SK-N-SH (cell line): ENCODE results near the gene PAPOLG. TPM values are rescaled to one million over a fixed set of nuclear protein-coding genes. Genes with fewer than 3 reads are reported as not detected.
A peak's percentile ranks its signal among the peaks of the same experiment; 100 is the strongest.

Experiments used
- CTCF ChIA-PET: fragments of 300-600, 350-600 bp; formaldehyde crosslinking; extraction: SDS; loops from one replicate; lab custom pipeline; 2021; lab: Yijun Ruan, JAX
- POLR2A ChIA-PET: fragments of 350-600 bp; sonication (Branson Sonifier 250); formaldehyde crosslinking; extraction: SDS; loops from one replicate; lab custom pipeline; 2020; ENCODE audit warnings: antibody characterized with exemption, inconsistent platforms; lab: Yijun Ruan, JAX
- DNase-seq: peaks from one replicate; pipeline ENCODE4 v3.0.0; 2012
- H2AFZ ChIP-seq: fragments of 200-600 bp; sonication (generic); 2 replicates; pipeline ENCODE4 v1.8.1; 2016; ENCODE audit warnings: antibody characterized with exemption, mild to moderate bottlenecking, low read depth
- H3F3A ChIP-seq: fragments of 200-600 bp; sonication (generic); replicated peaks from 2 replicates; pipeline ENCODE3; 2016; ENCODE audit warnings: antibody characterized with exemption, mild to moderate bottlenecking; ENCODE audit not compliant: insufficient read depth
- H3K27ac ChIP-seq, 2 experiments: fragments of 200-500 bp in 1 of 2; fragments of 200-600 bp in 1 of 2; sonication (Bioruptor generic) in 1 of 2; sonication (generic), shearing (Covaris generic) in 1 of 2; 2 replicates each; pipeline versions ENCODE4 v1.5.1 to v1.6.1; 2014 to 2016; ENCODE audit warnings: low read depth in 2 of 2, inconsistent platforms in 1 of 2, low read length in 1 of 2, mild to moderate bottlenecking in 1 of 2, mixed read lengths in 1 of 2
- H3K27me3 ChIP-seq: fragments of 200-600 bp; sonication (generic), shearing (Covaris generic); 2 replicates; pipeline ENCODE4 v1.6.1; 2016; ENCODE audit warnings: mixed run types; ENCODE audit not compliant: insufficient read depth
- H3K36me3 ChIP-seq, 2 experiments: fragments of 200-500 bp in 1 of 2; fragments of 200-600 bp in 1 of 2; sonication (Bioruptor generic) in 1 of 2; sonication (generic) in 1 of 2; replicated peaks in 1 of 2; 2 replicates each; pipeline versions ENCODE3 to v1.5.1; 2014 to 2016; ENCODE audit warnings: low read length in 1 of 2, mild to moderate bottlenecking in 1 of 2; ENCODE audit not compliant: insufficient read depth in 2 of 2, control insufficient read depth in 1 of 2
- H3K4me1 ChIP-seq, 2 experiments: fragments of 200-500 bp in 1 of 2; fragments of 200-600 bp in 1 of 2; sonication (Bioruptor generic) in 1 of 2; sonication (generic), shearing (Covaris generic) in 1 of 2; 2 replicates each; pipeline versions ENCODE4 v1.5.1 to v1.6.1; 2014 to 2016; ENCODE audit warnings: low read depth in 1 of 2, low read length in 1 of 2, mixed run types in 1 of 2; ENCODE audit not compliant: insufficient read depth in 2 of 2, control insufficient read depth in 1 of 2
- H3K4me2 ChIP-seq: fragments of 200-600 bp; sonication (generic), shearing (Covaris generic); 2 replicates; pipeline ENCODE4 v1.6.1; 2017; ENCODE audit warnings: mixed run types
- H3K4me3 ChIP-seq, 2 experiments: fragments of 200-500 bp in 1 of 2; fragments of 200-600 bp in 1 of 2; sonication (Bioruptor generic) in 1 of 2; sonication (generic), shearing (Covaris generic) in 1 of 2; 2 replicates each; pipeline versions ENCODE4 v1.5.1 to v1.8.1; 2014 to 2016; ENCODE audit warnings: low read depth in 2 of 2, inconsistent platforms in 1 of 2, low read length in 1 of 2, mild to moderate bottlenecking in 1 of 2, mixed read lengths in 1 of 2, moderate library complexity in 1 of 2
- H3K79me2 ChIP-seq: fragments of 200-600 bp; sonication (generic); 2 replicates; pipeline ENCODE4 v1.8.1; 2017; ENCODE audit warnings: mild to moderate bottlenecking; ENCODE audit not compliant: insufficient read depth
- H3K9ac ChIP-seq: fragments of 200-600 bp; sonication (generic); 2 replicates; pipeline ENCODE4 v1.6.1; 2017; ENCODE audit warnings: mixed run types
- H3K9me2 ChIP-seq: fragments of 200-600 bp; sonication (generic); 2 replicates; pipeline ENCODE4 v1.6.1; 2017; ENCODE audit warnings: mixed run types
- H3K9me3 ChIP-seq: fragments of 200-600 bp; sonication (generic); 2 replicates; pipeline ENCODE4 v1.6.1; 2017; ENCODE audit warnings: mixed run types, mild to moderate bottlenecking, moderate library complexity
- H4K20me1 ChIP-seq: fragments of 200-600 bp; sonication (generic); 2 replicates; pipeline ENCODE4 v1.6.1; 2017; ENCODE audit warnings: mild to moderate bottlenecking, mixed run types; ENCODE audit not compliant: insufficient read depth
- ELF1 ChIP-seq: IDR thresholded peaks from 2 replicates; pipeline ENCODE4 v1.4.0; 2012
- EP300 ChIP-seq, 2 experiments: IDR thresholded peaks; 2 replicates each; pipeline versions ENCODE4 v1.4.0 to v1.6.1; 2012; ENCODE audit warnings: borderline replicate concordance in 1 of 2, low read depth in 1 of 2, low read length in 1 of 2
- EZH2phosphoT487 ChIP-seq: fragments of 200-600 bp; sonication (generic); IDR thresholded peaks from 2 replicates; pipeline ENCODE4 v1.6.1; 2017; ENCODE audit warnings: low read depth, mixed run types, mild to moderate bottlenecking, antibody characterized with exemption, moderate library complexity, borderline replicate concordance
- FOXJ3 ChIP-seq: sonication (generic); formaldehyde crosslinking; IDR thresholded peaks from 2 replicates; pipeline ENCODE4 v1.5.1; 2020; ENCODE audit warnings: mild to moderate bottlenecking, missing genetic modification reagents
- IRF3 ChIP-seq: fragments of 150-350 bp; IDR thresholded peaks from 2 replicates; pipeline ENCODE4 v1.6.1; 2016; ENCODE audit warnings: mild to moderate bottlenecking, low read depth, low read length
- JUND ChIP-seq: IDR thresholded peaks from 2 replicates; pipeline ENCODE4 v1.4.0; 2012
- MAX ChIP-seq: IDR thresholded peaks from 2 replicates; pipeline ENCODE4 v1.4.0; 2012; ENCODE audit warnings: low read depth
- MEF2A ChIP-seq: IDR thresholded peaks from 2 replicates; pipeline ENCODE4 v1.4.0; 2012; ENCODE audit warnings: low read depth, borderline replicate concordance
- MXI1 ChIP-seq: IDR thresholded peaks from 2 replicates; pipeline ENCODE4 v1.6.1; 2012; ENCODE audit warnings: mild to moderate bottlenecking, low read depth, low read length, improper control_type of control experiment
- NFIC ChIP-seq: IDR thresholded peaks from 2 replicates; pipeline ENCODE4 v1.4.0; 2012; ENCODE audit warnings: borderline replicate concordance
- POLR2AphosphoS5 ChIP-seq: IDR thresholded peaks from 2 replicates; pipeline ENCODE4 v1.6.1; 2012; ENCODE audit warnings: low read depth, low read length
- RCOR1 ChIP-seq: fragments of 150-350 bp; IDR thresholded peaks from 2 replicates; pipeline ENCODE4 v1.6.1; 2017; ENCODE audit warnings: antibody characterized with exemption, low read length
- REST ChIP-seq: IDR thresholded peaks from 2 replicates; pipeline ENCODE4 v1.6.1; 2012; ENCODE audit warnings: mild to moderate bottlenecking, low read depth, low read length, moderate library complexity
- RFX5 ChIP-seq: IDR thresholded peaks from 2 replicates; pipeline ENCODE4 v1.6.1; 2012; ENCODE audit warnings: mild to moderate bottlenecking, improper control_type of control experiment, low read length
- RXRA ChIP-seq: IDR thresholded peaks from 2 replicates; pipeline ENCODE4 v1.4.0; 2012; ENCODE audit warnings: low read depth, mild to moderate bottlenecking, borderline replicate concordance
- SIN3A ChIP-seq: IDR thresholded peaks from 2 replicates; pipeline ENCODE4 v1.6.1; 2012; ENCODE audit warnings: low read depth, mild to moderate bottlenecking, low read length, moderate library complexity, borderline replicate concordance
- SMC3 ChIP-seq: IDR thresholded peaks from 2 replicates; pipeline ENCODE4 v1.6.1; 2012; ENCODE audit warnings: low read depth, low read length, improper control_type of control experiment
- TAF1 ChIP-seq: IDR thresholded peaks from 2 replicates; pipeline ENCODE4 v1.6.1; 2012; ENCODE audit warnings: low read depth, mild to moderate bottlenecking, low read length, moderate library complexity, borderline replicate concordance
- TCF12 ChIP-seq: IDR thresholded peaks from 2 replicates; pipeline ENCODE4 v1.4.0; 2012
- YY1 ChIP-seq: IDR thresholded peaks from 2 replicates; pipeline ENCODE4 v1.4.0; 2012; ENCODE audit warnings: low read depth, mild to moderate bottlenecking
- WGBS: methylation state at CpG from one replicate; pipeline ENCODE4 v1.1.6; 2017; ENCODE audit warnings: low lambda C conversion rate; 5-methylcytosine and 5-hydroxymethylcytosine counted together
- polyA plus RNA-seq, 3 experiments: library from polyadenylated mRNA; depleted of rRNA; stranded (reverse); fragments of >200 nt; gene quantifications; 2 replicates each; pipeline ENCODE4 v1.2.3, GENCODE V29; 2012
- TF ChIP-seq, protein P1 (sequence below): fragments of 150-350 bp; IDR thresholded peaks from 2 replicates; pipeline ENCODE4 v1.6.1; 2017; ENCODE audit warnings: antibody characterized with exemption, low read length, low read depth, borderline replicate concordance
- TF ChIP-seq, protein P2 (sequence below): IDR thresholded peaks from 2 replicates; pipeline ENCODE4 v1.4.0; 2012; ENCODE audit warnings: low read depth, borderline replicate concordance
- TF ChIP-seq, protein P3 (sequence below): fragments of 200-600 bp; sonication (generic); IDR thresholded peaks from 2 replicates; pipeline ENCODE4 v1.6.1; 2017; ENCODE audit warnings: antibody characterized with exemption, mild to moderate bottlenecking, moderate library complexity

Gene PAPOLG
- polyA plus RNA-seq (2012; rRNA removed): 2.1 and 3.4 TPM in 2 replicates
- polyA plus RNA-seq (2012; cell fraction: cytosol; rRNA removed): 3.5 and 4.0 TPM in 2 replicates
- polyA plus RNA-seq (2012; cell fraction: nucleus; rRNA removed): 2.3 and 5.3 TPM in 2 replicates

GRCh38 chr2:60756097-60757087, at the start of gene PAPOLG:
Gene PAPOLG, plus strand, starts transcription at chr2:60756268. Its CDS starts 211 bp downstream, at chr2:60756479.
- ChIA-PET POLR2A (interaction anchor here (0.7 to 1.5 kb wide), 5 partner anchors 10 to 782 kb away, joined by 3 to 7 read pairs (median 3); partner anchors contain the start of gene XPO1), CTCF (interaction anchor here (0.6 to 2.2 kb wide), 4 partner anchors 9 to 1701 kb away, joined by 3 to 11 read pairs (median 4); no protein-coding TSS in a partner anchor)
- peak within 1 kb of the TSS; percentile 73 for H3K4me2 ChIP-seq
- peaks cover 0 to 5% of the 10 kb centered on the region in 2 experiments; a peak in 2 of 4 replicates for H3K4me1 ChIP-seq
- no peaks in the 10 kb centered on the region for H3K9me3 ChIP-seq
- WGBS: 2% methylated on average over 43 of the region's 58 CpGs
- H3K9me2 ChIP-seq: no peaks in the 10 kb centered on the region
- peak within 1 kb of the TSS; percentile 79 to 88 for H3K27ac ChIP-seq
- peak within 1 kb of the TSS; percentile 72 for H3K9ac ChIP-seq
- H4K20me1 ChIP-seq: peaks cover 3% of the 10 kb centered on the region; the same call in 1 of the 2 replicates
- no peaks in the 10 kb centered on the region for H3K27me3 ChIP-seq
- peaks cover 42% of the 10 kb centered on the region for H3K79me2 ChIP-seq
- H3K4me3 ChIP-seq: peak within 1 kb of the TSS; percentile 79
- no peaks in the 10 kb centered on the region for H3F3A ChIP-seq
- peak within 1 kb of the TSS; percentile 93 for H2AFZ ChIP-seq
- H3K36me3 ChIP-seq: peaks cover 17 to 18% of the 10 kb centered on the region in 2 experiments
- DNase-seq: peak; percentile 96
- no peak for TF ChIP-seq RCOR1
- peak; percentile 65; the same call in 1 of the 2 replicates for TF ChIP-seq TAF1
- TF ChIP-seq FOXJ3 (CRISPR knock-in tag): no peak
- TF ChIP-seq EZH2phosphoT487: no peak
- TF ChIP-seq IRF3: no peak
- no peak for TF ChIP-seq REST
- TF ChIP-seq MAX: no peak
- no peak for TF ChIP-seq RXRA
- peak; percentile 97 for TF ChIP-seq POLR2AphosphoS5
- TF ChIP-seq YY1: peak; percentile 90
- TF ChIP-seq JUND: no peak
- TF ChIP-seq, protein P1, sequence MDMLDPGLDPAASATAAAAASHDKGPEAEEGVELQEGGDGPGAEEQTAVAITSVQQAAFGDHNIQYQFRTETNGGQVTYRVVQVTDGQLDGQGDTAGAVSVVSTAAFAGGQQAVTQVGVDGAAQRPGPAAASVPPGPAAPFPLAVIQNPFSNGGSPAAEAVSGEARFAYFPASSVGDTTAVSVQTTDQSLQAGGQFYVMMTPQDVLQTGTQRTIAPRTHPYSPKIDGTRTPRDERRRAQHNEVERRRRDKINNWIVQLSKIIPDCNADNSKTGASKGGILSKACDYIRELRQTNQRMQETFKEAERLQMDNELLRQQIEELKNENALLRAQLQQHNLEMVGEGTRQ: no peak
- TF ChIP-seq, protein P2, sequence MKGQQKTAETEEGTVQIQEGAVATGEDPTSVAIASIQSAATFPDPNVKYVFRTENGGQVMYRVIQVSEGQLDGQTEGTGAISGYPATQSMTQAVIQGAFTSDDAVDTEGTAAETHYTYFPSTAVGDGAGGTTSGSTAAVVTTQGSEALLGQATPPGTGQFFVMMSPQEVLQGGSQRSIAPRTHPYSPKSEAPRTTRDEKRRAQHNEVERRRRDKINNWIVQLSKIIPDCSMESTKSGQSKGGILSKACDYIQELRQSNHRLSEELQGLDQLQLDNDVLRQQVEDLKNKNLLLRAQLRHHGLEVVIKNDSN: no peak
- TF ChIP-seq MEF2A: no peak
- TF ChIP-seq NFIC: no peak
- no peak for TF ChIP-seq TCF12
- peak; percentile 72; the same call in 1 of the 2 replicates for TF ChIP-seq SIN3A
- TF ChIP-seq MXI1: peak; percentile 77
- no peak for TF ChIP-seq RFX5
- TF ChIP-seq, protein P3, sequence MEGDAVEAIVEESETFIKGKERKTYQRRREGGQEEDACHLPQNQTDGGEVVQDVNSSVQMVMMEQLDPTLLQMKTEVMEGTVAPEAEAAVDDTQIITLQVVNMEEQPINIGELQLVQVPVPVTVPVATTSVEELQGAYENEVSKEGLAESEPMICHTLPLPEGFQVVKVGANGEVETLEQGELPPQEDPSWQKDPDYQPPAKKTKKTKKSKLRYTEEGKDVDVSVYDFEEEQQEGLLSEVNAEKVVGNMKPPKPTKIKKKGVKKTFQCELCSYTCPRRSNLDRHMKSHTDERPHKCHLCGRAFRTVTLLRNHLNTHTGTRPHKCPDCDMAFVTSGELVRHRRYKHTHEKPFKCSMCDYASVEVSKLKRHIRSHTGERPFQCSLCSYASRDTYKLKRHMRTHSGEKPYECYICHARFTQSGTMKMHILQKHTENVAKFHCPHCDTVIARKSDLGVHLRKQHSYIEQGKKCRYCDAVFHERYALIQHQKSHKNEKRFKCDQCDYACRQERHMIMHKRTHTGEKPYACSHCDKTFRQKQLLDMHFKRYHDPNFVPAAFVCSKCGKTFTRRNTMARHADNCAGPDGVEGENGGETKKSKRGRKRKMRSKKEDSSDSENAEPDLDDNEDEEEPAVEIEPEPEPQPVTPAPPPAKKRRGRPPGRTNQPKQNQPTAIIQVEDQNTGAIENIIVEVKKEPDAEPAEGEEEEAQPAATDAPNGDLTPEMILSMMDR: no peak
- no peak for TF ChIP-seq SMC3
- no peak for TF ChIP-seq ELF1
- TF ChIP-seq EP300 (IDR thresholded peaks at IDR 0.05; ENCODE audit: borderline replicate concordance in 1 of 2, low read depth in 1 of 2, low read length in 1 of 2): no peak
